Activated T-cell treated with anti-CD3 and anti-CD28 coated beads for 1 hour (primary cell): Measurements from ENCODE around the gene ZNF440.
A peak's percentile ranks its signal among the peaks of the same experiment; 100 is the strongest.
"Not testable (repeated sequence)": the region's sequence is repeated elsewhere in the genome, so short reads cannot be mapped to it uniquely, and the experiment has no call there.

Experiments used
- DNase-seq: peaks from one replicate; pipeline ENCODE4 v3.0.0-alpha.2; 2020; ENCODE audit warnings: low read depth

The ZNF440 gene

GRCh38 chr19:11828957-11829876, 15.1 kb downstream of the ZNF440 start:
- not testable (repeated sequence) for DNase-seq

- DNase-seq, result no peak
These were observed 18.3 kb downstream of the ZNF440 start for GRCh38 chr19:11832253-11832912.

GRCh38 chr19:11833541-11833940, 19.5 kb downstream of the ZNF440 start:
- DNase-seq, result no peak

GRCh38 chr19:11835626-11836066, 21.6 kb downstream of the ZNF440 start:
- not testable (repeated sequence) for DNase-seq

- no peak for DNase-seq
These were observed 29.6 kb downstream of the ZNF440 start for GRCh38 chr19:11843722-11844121.

- not testable (repeated sequence) for DNase-seq
These were observed 33.5 kb downstream of the ZNF440 start for GRCh38 chr19:11847615-11848014.

- DNase-seq, result no peak
These were observed 34.1 kb downstream of the ZNF440 start for GRCh38 chr19:11848200-11848593.

- DNase-seq, result peak; percentile 90
These were observed 34.8 kb downstream of the ZNF440 start, which contains the start of gene ZNF439 for GRCh38 chr19:11848594-11849469. Gene ZNF439, plus strand, starts transcription at chr19:11848726. Its CDS starts 142 bp downstream, at chr19:11848868.

- not testable (repeated sequence) for DNase-seq
These were observed 36.2 kb downstream of the ZNF440 start for GRCh38 chr19:11850289-11850688.

- no peak for DNase-seq
These were observed 39.3 kb downstream of the ZNF440 start for GRCh38 chr19:11853358-11853757.

GRCh38 chr19:11856596-11857250, 42.6 kb downstream of the ZNF440 start:
- DNase-seq, result no peak

- DNase-seq, result no peak
These were observed 46.6 kb downstream of the ZNF440 start for GRCh38 chr19:11860721-11861120.

- DNase-seq, result no peak
These were observed 47.2 kb downstream of the ZNF440 start for GRCh38 chr19:11861301-11861700.

GRCh38 chr19:11867766-11868165, 53.7 kb downstream of the ZNF440 start:
- DNase-seq, result not testable (repeated sequence)

GRCh38 chr19:11868188-11868587, 54.1 kb downstream of the ZNF440 start:
- DNase-seq, result no peak

- DNase-seq, result no peak
These were observed 58.6 kb downstream of the ZNF440 start for GRCh38 chr19:11872624-11873023.

- DNase-seq, result no peak
These were observed 59.7 kb downstream of the ZNF440 start for GRCh38 chr19:11873762-11874161.

GRCh38 chr19:11879687-11880266, 65.7 kb downstream of the ZNF440 start:
- peak; percentile 44 for DNase-seq

- no peak for DNase-seq
These were observed 66.5 kb downstream of the ZNF440 start for GRCh38 chr19:11880598-11880997.

- DNase-seq, result peak; percentile 52
These were observed 67.2 kb downstream of the ZNF440 start for GRCh38 chr19:11881151-11881800.

- DNase-seq, result no peak
These were observed 68.5 kb downstream of the ZNF440 start for GRCh38 chr19:11882606-11883005.
